Skeletal muscle tissue (tissue), 5 donors: Measurements from ENCODE around the gene STRN4. TPM values are rescaled to one million over a fixed set of nuclear protein-coding genes. Genes with fewer than 3 reads are reported as not detected.

Experiments
- H3K27ac ChIP-seq: one replicate; pipeline ENCODE4 v1.7.0; 2013; ENCODE audit warnings: mild to moderate bottlenecking, low read depth, low read length, inconsistent platforms
- H3K27me3 ChIP-seq, 3 donors: one replicate each; pipeline ENCODE4 v1.7.0; 2013; ENCODE audit warnings: low read length in 3 of 3; ENCODE audit not compliant: control insufficient read depth in 3 of 3, insufficient read depth in 3 of 3
- H3K36me3 ChIP-seq, 3 donors: one replicate each; pipeline ENCODE4 v1.7.0; 2013; ENCODE audit warnings: low read length in 3 of 3; ENCODE audit not compliant: control insufficient read depth in 3 of 3, insufficient read depth in 3 of 3
- H3K4me1 ChIP-seq, 3 donors: one replicate each; pipeline ENCODE4 v1.7.0; 2013; ENCODE audit warnings: low read length in 3 of 3, mild to moderate bottlenecking in 3 of 3; ENCODE audit not compliant: control insufficient read depth in 3 of 3, insufficient read depth in 3 of 3
- H3K4me3 ChIP-seq, 3 donors: one replicate each; pipeline ENCODE4 v1.7.0; 2013; ENCODE audit warnings: low read length in 3 of 3
- H3K9ac ChIP-seq, 3 donors: one replicate each; pipeline ENCODE4 v1.7.0; 2013; ENCODE audit warnings: low read length in 3 of 3, mild to moderate bottlenecking in 3 of 3, moderate library complexity in 2 of 3, low read depth in 1 of 3
- H3K9me3 ChIP-seq, 3 donors: one replicate each; pipeline ENCODE4 v1.7.0; 2013; ENCODE audit warnings: low read length in 3 of 3; ENCODE audit not compliant: control insufficient read depth in 3 of 3
- small RNA-seq: library from RNA; depleted of rRNA; stranded (forward); fragments of <200 nt; gene quantifications from one replicate; pipeline ENCODE3, GENCODE V24; 2014
- total RNA-seq: library from RNA; depleted of rRNA; stranded (reverse); fragments of >200 nt; gene quantifications from one replicate; pipeline ENCODE4 v1.2.3, GENCODE V29; 2014
- donor health status: Osteomylitis.

The STRN4 gene
- total RNA-seq, 1 donor from 2014 or later, result 28.2 TPM

GRCh38 chr19:46687438-46688145, 58.7 kb downstream of the STRN4 start:
- no peaks in the 10 kb centered on the region for H3K9me3 ChIP-seq
- H3K27me3 ChIP-seq, result no peaks in the 10 kb centered on the region
- peaks cover 38 to 46% (median 41%) of the 10 kb centered on the region in 3 donors for H3K36me3 ChIP-seq
- no peak overlapping the region for H3K9ac ChIP-seq
- no peaks in the 10 kb centered on the region for H3K4me1 ChIP-seq
- H3K4me3 ChIP-seq, result no peak overlapping the region
- no peak overlapping the region for H3K27ac ChIP-seq

DNA sequence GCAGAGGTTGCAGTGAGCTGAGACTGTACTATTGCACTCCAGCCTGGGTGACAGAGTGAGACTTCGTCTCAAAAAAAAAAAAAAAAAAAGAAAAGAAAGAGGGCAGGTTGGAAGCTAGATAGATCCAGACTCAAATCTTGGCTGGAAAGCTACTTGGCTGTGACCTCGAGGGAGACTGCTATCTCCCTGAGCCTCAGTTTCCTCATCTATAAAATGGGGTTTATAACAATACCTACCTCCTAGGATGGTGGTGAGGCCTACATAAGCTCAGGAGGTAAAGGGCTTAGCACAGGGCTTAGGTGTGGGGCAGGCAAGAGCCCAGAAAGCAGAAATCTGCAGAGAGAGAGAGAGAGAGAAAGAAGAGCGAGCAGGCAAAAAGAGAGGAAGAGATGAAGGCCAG, 61.1 kb downstream of the STRN4 start:
- Histone ChIP-seq H3K9ac (no peak overlapping the region), H3K4me3 (no peak overlapping the region), H3K9me3 (no peaks in the 10 kb centered on the region), H3K27me3 (no peaks in the 10 kb centered on the region), H3K27ac (no peak overlapping the region), H3K36me3 (peaks cover 20 to 31% (median 27%) of the 10 kb centered on the region in 3 donors), H3K4me1 (no peaks in the 10 kb centered on the region)

DNA sequence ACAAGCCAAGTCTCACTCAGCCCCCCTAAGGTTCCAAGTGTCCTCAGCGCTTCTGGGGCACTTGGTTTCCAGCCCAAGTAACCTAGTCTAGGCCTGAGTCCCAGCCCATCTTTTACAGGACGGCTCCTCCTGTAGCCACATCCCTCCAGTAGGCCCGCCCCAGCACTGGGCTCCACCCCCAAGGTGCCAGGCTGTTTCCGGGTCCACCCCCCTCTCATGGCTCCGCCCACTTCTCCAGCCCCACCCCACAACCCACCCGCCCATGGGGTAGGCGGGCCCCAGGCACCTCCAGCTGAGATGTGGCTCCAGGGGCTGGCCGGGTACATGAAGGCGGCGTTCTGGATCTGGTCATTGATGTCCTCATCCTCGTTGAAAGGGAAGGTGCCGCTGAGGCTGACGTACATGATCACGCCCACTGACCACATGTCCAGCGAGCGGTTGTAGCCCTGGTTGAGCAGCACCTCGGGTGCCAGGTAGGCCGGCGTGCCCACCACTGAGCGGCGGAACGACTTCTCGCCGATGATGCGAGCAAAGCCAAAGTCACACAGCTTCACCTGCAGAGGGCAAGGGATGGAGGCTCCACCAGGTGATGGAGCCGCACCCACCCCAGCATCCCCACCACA, 68.0 kb downstream of the STRN4 start:
- H3K36me3 ChIP-seq, result peaks cover 20 to 35% (median 22%) of the 10 kb centered on the region in 3 donors
- H3K4me1 ChIP-seq, result no peaks in the 10 kb centered on the region
- H3K9ac ChIP-seq, result no peak overlapping the region
- no peaks in the 10 kb centered on the region for H3K27me3 ChIP-seq
- no peak overlapping the region for H3K27ac ChIP-seq
- no peaks in the 10 kb centered on the region for H3K9me3 ChIP-seq
- H3K4me3 ChIP-seq, result no peak overlapping the region

DNA sequence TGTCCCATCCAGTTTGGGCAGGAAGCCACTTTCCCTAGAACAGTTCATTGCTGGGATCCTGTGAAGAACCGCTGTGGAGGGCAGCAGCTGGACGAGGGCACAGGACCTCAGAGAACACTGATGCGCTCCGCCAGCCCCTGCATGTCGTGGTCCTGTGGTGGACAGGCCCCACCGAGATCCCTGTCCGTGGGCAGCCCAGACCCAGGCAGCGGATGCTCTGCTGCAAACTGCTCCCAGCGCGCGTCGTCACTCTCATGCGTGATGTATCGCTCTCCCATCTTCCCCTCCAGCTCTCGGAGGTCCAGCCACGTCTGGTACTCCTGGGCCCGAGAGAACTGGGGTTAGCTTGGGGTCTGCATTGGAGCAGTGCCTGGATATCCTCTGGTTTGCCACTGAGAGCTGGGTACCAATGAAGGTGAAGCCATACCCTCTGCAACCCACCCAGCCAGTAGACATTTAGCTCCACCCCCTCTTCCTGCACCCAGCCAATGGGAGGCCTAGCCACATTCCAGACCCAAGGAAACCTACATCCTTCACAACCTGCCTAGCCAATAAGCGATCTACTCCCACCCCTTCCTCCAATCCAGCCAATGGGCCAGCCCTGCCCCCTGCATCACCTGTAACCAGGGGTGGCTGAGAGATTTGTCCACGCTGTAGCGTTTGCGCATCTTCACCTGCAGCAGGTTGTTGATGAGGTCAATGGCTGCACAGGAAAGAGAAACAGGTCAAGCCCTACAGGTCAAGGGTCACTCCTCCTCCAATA, 71.7 kb downstream of the STRN4 start:
- H3K36me3 ChIP-seq, result peaks cover 9 to 32% (median 21%) of the 10 kb centered on the region in 3 donors

DNA sequence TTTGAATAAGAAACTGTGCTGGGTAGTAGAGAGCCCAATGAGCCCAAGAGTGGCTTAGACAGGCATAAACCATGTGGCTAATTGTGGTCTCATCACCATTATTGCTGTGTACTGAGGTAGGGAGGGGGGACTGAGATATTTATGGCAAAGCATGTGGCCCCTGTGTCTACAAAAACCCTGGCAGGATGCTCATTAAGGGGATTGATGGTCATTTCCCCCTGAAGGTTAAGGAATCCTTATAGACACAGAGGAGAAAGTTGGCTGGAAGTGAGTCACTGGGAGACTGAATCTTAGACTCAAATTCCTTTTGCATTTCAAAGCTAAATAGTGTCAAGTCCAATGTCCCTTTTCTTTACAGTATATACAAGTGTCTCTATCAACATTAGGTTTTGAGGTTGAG, 75.4 kb downstream of the STRN4 start:
- Histone ChIP-seq H3K27me3 (no peaks in the 10 kb centered on the region), H3K9ac (no peak overlapping the region), H3K36me3 (peaks cover 0 to 18% (median 6%) of the 10 kb centered on the region in 3 donors), H3K4me1 (no peaks in the 10 kb centered on the region), H3K9me3 (no peaks in the 10 kb centered on the region), H3K27ac (no peak overlapping the region), H3K4me3 (no peak overlapping the region)

More for the DNA sequence above, 71.7 kb downstream of the STRN4 start:
- H3K9ac ChIP-seq, result no peak overlapping the region
- H3K27ac ChIP-seq, result no peak overlapping the region
- H3K27me3 ChIP-seq, result no peaks in the 10 kb centered on the region
- no peaks in the 10 kb centered on the region for H3K4me1 ChIP-seq
- H3K4me3 ChIP-seq, result no peak overlapping the region
- H3K9me3 ChIP-seq, result no peaks in the 10 kb centered on the region

Small RNA genes lying within 50 kb of the gene (small RNA-seq; reads per million reads assigned to genes)
- gene MIR320E (not detected), gene RF00019 (not detected), gene RN7SL364P (0.07 reads per million)

Other genes starting within 250 kb of the STRN4 start
- gene CALM3, start 145.1 kb downstream of the STRN4 start, total RNA-seq, result 55.3 TPM
- 3.1 TPM for gene PTGIR, start 121.4 kb downstream of the STRN4 start, total RNA-seq
- gene GNG8, start 110.2 kb downstream of the STRN4 start, total RNA-seq, result not detected
- gene DACT3, start 85.3 kb downstream of the STRN4 start, total RNA-seq, result 7.3 TPM
- gene PRKD2, start 29.3 kb downstream of the STRN4 start, total RNA-seq, result 13.6 TPM
- 5.7 TPM for gene FKRP, start 393 bp downstream of the STRN4 start, total RNA-seq
- 24.5 TPM for gene SLC1A5, start 42.1 kb upstream of the STRN4 start, total RNA-seq
- gene AP2S1, start 104.4 kb upstream of the STRN4 start, total RNA-seq, result 50.1 TPM
- gene ARHGAP35, start 114.5 kb upstream of the STRN4 start, total RNA-seq, result 30.3 TPM